DOHH2 (cell line): ENCODE measurements around the gene FLNA.
"Not testable (repeated sequence)": the region's sequence is repeated elsewhere in the genome, so short reads cannot be mapped to it uniquely, and the experiment has no call there.

ENCODE experiments used
- H3F3A ChIP-seq: fragments of 200-600 bp; sonication (generic), shearing (Covaris generic); 2 replicates; pipeline ENCODE4 v1.6.0; 2016; ENCODE audit warnings: antibody characterized with exemption, mild to moderate bottlenecking; ENCODE audit not compliant: control insufficient read depth, insufficient read depth
- H3K27ac ChIP-seq: fragments of 200-600 bp; sonication (generic); 2 replicates; pipeline ENCODE4 v1.5.1; 2014; ENCODE audit warnings: low read depth, mild to moderate bottlenecking, low read length, moderate library complexity
- H3K27me3 ChIP-seq: fragments of 200-600 bp; sonication (generic); 2 replicates; pipeline ENCODE4 v1.6.1; 2014; ENCODE audit warnings: mild to moderate bottlenecking, low read length, mixed read lengths; ENCODE audit not compliant: control insufficient read depth
- H3K36me3 ChIP-seq: fragments of 200-600 bp; sonication (generic); 2 replicates; pipeline ENCODE4 v1.6.1; 2014; ENCODE audit warnings: mild to moderate bottlenecking, low read length, moderate library complexity, mixed read lengths; ENCODE audit not compliant: control insufficient read depth
- H3K4me1 ChIP-seq: fragments of 200-600 bp; sonication (generic); 2 replicates; pipeline ENCODE4 v1.6.1; 2014; ENCODE audit warnings: mild to moderate bottlenecking, low read length, mixed read lengths; ENCODE audit not compliant: control insufficient read depth
- H3K4me2 ChIP-seq: fragments of 200-600 bp; sonication (generic); 2 replicates; pipeline ENCODE4 v1.6.0; 2014; ENCODE audit warnings: mild to moderate bottlenecking, low read length, moderate library complexity
- H3K4me3 ChIP-seq: fragments of 200-600 bp; sonication (generic); 2 replicates; pipeline ENCODE4 v1.5.1; 2014; ENCODE audit warnings: mild to moderate bottlenecking, low read length, mixed read lengths
- H3K79me2 ChIP-seq: fragments of 200-600 bp; sonication (generic); 2 replicates; pipeline ENCODE4 v1.6.1; 2014; ENCODE audit warnings: mild to moderate bottlenecking, low read length, mixed read lengths; ENCODE audit not compliant: control insufficient read depth
- H3K9me2 ChIP-seq: fragments of 200-600 bp; sonication (generic); replicated peaks from 2 replicates; pipeline ENCODE4 v1.6.1; 2014; ENCODE audit warnings: mild to moderate bottlenecking, low read length, mixed read lengths; ENCODE audit not compliant: control insufficient read depth
- H3K9me3 ChIP-seq: fragments of 200-600 bp; sonication (generic); 2 replicates; pipeline ENCODE4 v1.6.1; 2014; ENCODE audit warnings: antibody characterized with exemption, low read length, mixed read lengths; ENCODE audit not compliant: control insufficient read depth, insufficient read depth
- H4K20me1 ChIP-seq: fragments of 200-600 bp; sonication (generic); 2 replicates; pipeline ENCODE4 v1.6.0; 2014; ENCODE audit warnings: low read depth, mild to moderate bottlenecking, antibody characterized with exemption, low read length, moderate library complexity; ENCODE audit not compliant: control insufficient read depth, insufficient read depth
- CTCF ChIP-seq: fragments of 200-600 bp; sonication (generic); IDR thresholded peaks from one replicate; pipeline ENCODE4 v1.5.1; 2014; ENCODE audit warnings: antibody characterized with exemption, mild to moderate bottlenecking, low read depth, low read length; ENCODE audit not compliant: poor library complexity, severe bottlenecking
- EZH2phosphoT487 ChIP-seq: fragments of 200-600 bp; sonication (generic); IDR thresholded peaks from 2 replicates; pipeline ENCODE4 v1.6.1; 2017; ENCODE audit warnings: borderline replicate concordance, mild to moderate bottlenecking, antibody characterized with exemption, low read length, moderate library complexity, mixed read lengths

Gene FLNA

DNA sequence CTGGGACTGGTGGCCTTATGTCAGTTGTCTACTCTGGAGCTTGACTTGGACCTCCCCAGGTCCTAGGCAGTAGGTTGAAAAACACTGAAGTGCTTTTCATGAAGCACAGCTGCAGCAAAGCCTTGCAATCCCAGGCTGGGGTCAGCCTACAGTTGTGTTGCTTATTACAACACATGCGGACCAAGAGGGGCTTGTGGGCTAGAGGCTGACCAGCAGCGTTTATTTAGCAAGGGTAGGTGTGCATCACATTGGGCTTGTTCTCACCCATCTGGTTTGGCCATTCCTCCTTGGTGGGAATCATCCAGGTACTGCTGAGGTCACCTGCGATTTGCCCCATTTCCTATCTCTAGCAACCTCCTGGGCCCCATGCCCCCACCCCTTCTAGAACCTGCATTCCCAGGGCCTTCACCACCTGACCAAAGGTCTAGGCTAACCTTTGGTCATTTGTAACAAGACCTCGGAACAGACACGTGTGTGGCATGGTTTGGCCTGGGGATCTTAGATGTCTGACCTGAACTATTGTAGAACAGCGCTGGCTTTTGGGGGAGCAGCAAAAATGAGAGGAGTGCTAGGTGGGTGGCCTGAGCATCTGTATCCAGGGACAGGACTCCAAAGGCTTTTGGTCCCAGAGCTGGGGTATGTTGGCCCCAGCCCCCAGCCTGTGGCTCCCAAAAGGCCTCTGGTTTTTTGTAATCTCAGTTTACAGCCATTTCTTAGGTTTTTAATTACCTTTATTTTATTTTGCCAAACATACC, 26.8 kb upstream of the FLNA start:
- Histone ChIP-seq H3K9me3 (no peaks in the 10 kb centered on the region), H3K9me2 (no peaks in the 10 kb centered on the region), H3K27me3 (no peaks in the 10 kb centered on the region), H3K4me1 (peaks cover 17% of the 10 kb centered on the region), H3K4me2 (no peak overlapping the region), H4K20me1 (no peaks in the 10 kb centered on the region), H3K79me2 (peaks cover 28% of the 10 kb centered on the region), H3F3A (peaks cover 29% of the 10 kb centered on the region), H3K4me3 (no peak overlapping the region), H3K36me3 (peaks cover 33% of the 10 kb centered on the region), H3K27ac (no peak overlapping the region)
- TF ChIP-seq EZH2phosphoT487: no peak
- no peak for TF ChIP-seq CTCF

- not testable (repeated sequence) for H3K4me3 ChIP-seq, H4K20me1 ChIP-seq, H3K27me3 ChIP-seq, H3K9me2 ChIP-seq, H3K27ac ChIP-seq, H3K9me3 ChIP-seq
- H3K79me2 ChIP-seq: peaks cover 28% of the 10 kb centered on the region
- peaks cover 29% of the 10 kb centered on the region for H3F3A ChIP-seq
- peaks cover 33% of the 10 kb centered on the region for H3K36me3 ChIP-seq
- H3K4me2 ChIP-seq: peak overlapping the region; percentile 86; the same call in 1 of the 2 replicates
- H3K4me1 ChIP-seq: peaks cover 17% of the 10 kb centered on the region
Measured at GRCh38 chrX:154400369-154400817, 26.0 kb upstream of the FLNA start.

- no peak for TF ChIP-seq CTCF
- no peak for TF ChIP-seq EZH2phosphoT487
- no peaks in the 10 kb centered on the region for H3K27me3 ChIP-seq
- H3K4me1 ChIP-seq: peaks cover 17% of the 10 kb centered on the region
- no peaks in the 10 kb centered on the region for H4K20me1 ChIP-seq
- H3K9me2 ChIP-seq: no peaks in the 10 kb centered on the region
- peak overlapping the region; percentile 86 for H3K4me2 ChIP-seq
- H3K79me2 ChIP-seq: peaks cover 28% of the 10 kb centered on the region
- peak overlapping the region; percentile 95 for H3K4me3 ChIP-seq
- no peaks in the 10 kb centered on the region for H3K9me3 ChIP-seq
- peak overlapping the region; percentile 93 for H3K27ac ChIP-seq
- peaks cover 29% of the 10 kb centered on the region for H3F3A ChIP-seq
- H3K36me3 ChIP-seq: peaks cover 33% of the 10 kb centered on the region
Measured at GRCh38 chrX:154399527-154400368, 25.3 kb upstream of the FLNA start.
